Stimulated activated memory B cell treated with anti-CD40 and anti-IgM and Interleukin-4, amounts not matched to agents 10 μg/mL and 1 μg/mL and 100 μg/mL, for 72 hours (primary cell): ENCODE results near the gene PDE2A.

ENCODE experiments used
- ATAC-seq: fragments of 150-1000 bp; cut with Tn5 transposase; 2 replicates; pipeline ENCODE4 v1.10.0; 2021
- H3K27ac Mint-ChIP-seq: one replicate; pipeline ENCODE4 v1.8.0; 2022; ENCODE audit warnings: mild to moderate bottlenecking, mixed read lengths
- H3K27me3 Mint-ChIP-seq: one replicate; pipeline ENCODE4 v1.8.0; 2022; ENCODE audit warnings: mixed read lengths
- H3K36me3 Mint-ChIP-seq: one replicate; pipeline ENCODE4 v1.8.0; 2022; ENCODE audit warnings: mixed read lengths
- H3K4me1 Mint-ChIP-seq: one replicate; pipeline ENCODE4 v1.8.0; 2022; ENCODE audit warnings: mixed read lengths
- H3K4me3 Mint-ChIP-seq: one replicate; pipeline ENCODE4 v1.8.0; 2022; ENCODE audit warnings: mild to moderate bottlenecking, moderate library complexity, mixed read lengths
- H3K9me3 Mint-ChIP-seq: one replicate; pipeline ENCODE4 v1.8.0; 2022; ENCODE audit warnings: mixed read lengths

The PDE2A gene

GRCh38 chr11:72583616-72584292 is 90.5 kb downstream of the PDE2A start:
- peaks cover 32% of the 10 kb centered on the region for H3K4me1 Mint-ChIP-seq
- peak overlapping the region; percentile 50 for H3K4me3 Mint-ChIP-seq
- ATAC-seq = no peak
- H3K27me3 Mint-ChIP-seq = peaks cover 14% of the 10 kb centered on the region
- H3K36me3 Mint-ChIP-seq = no peaks in the 10 kb centered on the region
- H3K27ac Mint-ChIP-seq = no peak overlapping the region
- no peaks in the 10 kb centered on the region for H3K9me3 Mint-ChIP-seq

- H3K27ac Mint-ChIP-seq = no peak overlapping the region
- H3K27me3 Mint-ChIP-seq = peaks cover 8% of the 10 kb centered on the region
- ATAC-seq = no peak
- no peak overlapping the region for H3K4me3 Mint-ChIP-seq
- H3K36me3 Mint-ChIP-seq = no peaks in the 10 kb centered on the region
- H3K4me1 Mint-ChIP-seq = peaks cover 32% of the 10 kb centered on the region
- H3K9me3 Mint-ChIP-seq = no peaks in the 10 kb centered on the region
Measured at GRCh38 chr11:72583177-72583553, 91.1 kb downstream of the PDE2A start.

- no peaks in the 10 kb centered on the region for H3K9me3 Mint-ChIP-seq
- no peak overlapping the region for H3K27ac Mint-ChIP-seq
- H3K4me3 Mint-ChIP-seq = no peak overlapping the region
- peaks cover 8% of the 10 kb centered on the region for H3K27me3 Mint-ChIP-seq
- no peaks in the 10 kb centered on the region for H3K36me3 Mint-ChIP-seq
- H3K4me1 Mint-ChIP-seq = peaks cover 32% of the 10 kb centered on the region
- ATAC-seq = no peak
Measured at GRCh38 chr11:72582206-72583176, 91.7 kb downstream of the PDE2A start.

- no peaks in the 10 kb centered on the region for H3K36me3 Mint-ChIP-seq
- peaks cover 32% of the 10 kb centered on the region for H3K4me1 Mint-ChIP-seq
Measured at GRCh38 chr11:72581067-72581466, 93.2 kb downstream of the PDE2A start.

GRCh38 chr11:72580642-72580950 is 93.6 kb downstream of the PDE2A start:
- no peaks in the 10 kb centered on the region for H3K36me3 Mint-ChIP-seq
- H3K27ac Mint-ChIP-seq = no peak overlapping the region
- H3K27me3 Mint-ChIP-seq = peaks cover 13% of the 10 kb centered on the region
- peaks cover 27% of the 10 kb centered on the region for H3K4me1 Mint-ChIP-seq
- ATAC-seq = no peak
- no peaks in the 10 kb centered on the region for H3K9me3 Mint-ChIP-seq
- H3K4me3 Mint-ChIP-seq = no peak overlapping the region

More at GRCh38 chr11:72581067-72581466, 93.2 kb downstream of the PDE2A start:
- peaks cover 8% of the 10 kb centered on the region for H3K27me3 Mint-ChIP-seq
- no peaks in the 10 kb centered on the region for H3K9me3 Mint-ChIP-seq
- H3K4me3 Mint-ChIP-seq = no peak overlapping the region
- ATAC-seq = no peak
- H3K27ac Mint-ChIP-seq = no peak overlapping the region

- ATAC-seq = no peak
- Mint-ChIP-seq H3K4me3 (no peak overlapping the region), H3K27ac (no peak overlapping the region), H3K27me3 (peaks cover 19% of the 10 kb centered on the region), H3K9me3 (no peaks in the 10 kb centered on the region), H3K36me3 (no peaks in the 10 kb centered on the region), H3K4me1 (peaks cover 21% of the 10 kb centered on the region)
Measured at GRCh38 chr11:72579816-72580641, 94.2 kb downstream of the PDE2A start.

GRCh38 chr11:72578991-72579815 is 95.0 kb downstream of the PDE2A start:
- ATAC-seq = no peak
- no peaks in the 10 kb centered on the region for H3K9me3 Mint-ChIP-seq

GRCh38 chr11:72578566-72578965 is 95.7 kb downstream of the PDE2A start:
- peaks cover 15% of the 10 kb centered on the region for H3K4me1 Mint-ChIP-seq
- H3K9me3 Mint-ChIP-seq = no peaks in the 10 kb centered on the region
- H3K4me3 Mint-ChIP-seq = no peak overlapping the region
- no peaks in the 10 kb centered on the region for H3K36me3 Mint-ChIP-seq
- no peak overlapping the region for H3K27ac Mint-ChIP-seq
- no peak for ATAC-seq
- H3K27me3 Mint-ChIP-seq = peaks cover 29% of the 10 kb centered on the region

More at GRCh38 chr11:72578991-72579815, 95.0 kb downstream of the PDE2A start:
- Mint-ChIP-seq H3K4me1 (peaks cover 15% of the 10 kb centered on the region), H3K27me3 (peaks cover 27% of the 10 kb centered on the region), H3K36me3 (no peaks in the 10 kb centered on the region), H3K4me3 (no peak overlapping the region), H3K27ac (no peak overlapping the region)

- Mint-ChIP-seq H3K36me3 (no peaks in the 10 kb centered on the region), H3K9me3 (no peaks in the 10 kb centered on the region), H3K4me1 (peaks cover 15% of the 10 kb centered on the region), H3K27ac (no peak overlapping the region), H3K4me3 (no peak overlapping the region), H3K27me3 (peaks cover 29% of the 10 kb centered on the region)
- ATAC-seq = no peak
Measured at GRCh38 chr11:72578051-72578450, 96.2 kb downstream of the PDE2A start.

GRCh38 chr11:72577271-72577721 is 96.9 kb downstream of the PDE2A start:
- ATAC-seq = no peak
- Mint-ChIP-seq H3K4me3 (no peak overlapping the region), H3K4me1 (peaks cover 15% of the 10 kb centered on the region), H3K27me3 (peaks cover 32% of the 10 kb centered on the region), H3K27ac (no peak overlapping the region), H3K36me3 (no peaks in the 10 kb centered on the region), H3K9me3 (no peaks in the 10 kb centered on the region)

GRCh38 chr11:72576661-72577060 is 97.6 kb downstream of the PDE2A start:
- no peaks in the 10 kb centered on the region for H3K9me3 Mint-ChIP-seq
- H3K36me3 Mint-ChIP-seq = no peaks in the 10 kb centered on the region
- H3K4me3 Mint-ChIP-seq = no peak overlapping the region
- H3K27ac Mint-ChIP-seq = no peak overlapping the region
- H3K27me3 Mint-ChIP-seq = peaks cover 39% of the 10 kb centered on the region
- H3K4me1 Mint-ChIP-seq = peaks cover 15% of the 10 kb centered on the region
- no peak for ATAC-seq

- Mint-ChIP-seq H3K36me3 (no peaks in the 10 kb centered on the region), H3K4me3 (no peak overlapping the region), H3K27me3 (peaks cover 43% of the 10 kb centered on the region)
Measured at GRCh38 chr11:72576243-72576595, 98.0 kb downstream of the PDE2A start.

GRCh38 chr11:72575533-72576242 is 98.5 kb downstream of the PDE2A start:
- H3K27ac Mint-ChIP-seq = no peak overlapping the region
- peaks cover 48% of the 10 kb centered on the region for H3K27me3 Mint-ChIP-seq

More at GRCh38 chr11:72576243-72576595, 98.0 kb downstream of the PDE2A start:
- Mint-ChIP-seq H3K27ac (no peak overlapping the region), H3K4me1 (peaks cover 13% of the 10 kb centered on the region), H3K9me3 (no peaks in the 10 kb centered on the region)
- ATAC-seq = no peak

More at GRCh38 chr11:72575533-72576242, 98.5 kb downstream of the PDE2A start:
- Mint-ChIP-seq H3K9me3 (no peaks in the 10 kb centered on the region), H3K4me3 (no peak overlapping the region), H3K4me1 (peaks cover 7% of the 10 kb centered on the region), H3K36me3 (no peaks in the 10 kb centered on the region)
- no peak for ATAC-seq
